Medulla oblongata (tissue), 1 donor: ENCODE data around the gene CMSS1.

Experiments used
- DNase-seq: peaks from one replicate; pipeline ENCODE4 v3.0.0-alpha.2; 2015; ENCODE audit errors: extremely low spot score

Gene CMSS1

GRCh38 chr3:99903869-99904268, 86.2 kb downstream of the CMSS1 start:
- no peak for DNase-seq

- DNase-seq: no peak
Observed at GRCh38 chr3:99907959-99908544, 90.4 kb downstream of the CMSS1 start.

GRCh38 chr3:99909714-99910495, 92.2 kb downstream of the CMSS1 start:
- no peak for DNase-seq

GRCh38 chr3:99910752-99911290, 93.2 kb downstream of the CMSS1 start:
- DNase-seq: no peak

- no peak for DNase-seq
Observed at GRCh38 chr3:99911433-99911832, 93.8 kb downstream of the CMSS1 start.

GRCh38 chr3:99915906-99916432, 98.3 kb downstream of the CMSS1 start:
- DNase-seq: no peak

GRCh38 chr3:99918715-99919114, 101.1 kb downstream of the CMSS1 start:
- DNase-seq: no peak

- DNase-seq: no peak
Observed at GRCh38 chr3:99919694-99920093, 102.0 kb downstream of the CMSS1 start.

GRCh38 chr3:99920481-99921376, 103.1 kb downstream of the CMSS1 start:
- DNase-seq: peak; percentile 38

- DNase-seq: no peak
Observed at GRCh38 chr3:99921377-99921695, 103.7 kb downstream of the CMSS1 start.

- DNase-seq: no peak
Observed at GRCh38 chr3:99921986-99922385, 104.3 kb downstream of the CMSS1 start.

- DNase-seq: no peak
Observed at GRCh38 chr3:99923873-99924272, 106.2 kb downstream of the CMSS1 start.

- peak; percentile 27 for DNase-seq
Observed at GRCh38 chr3:99925584-99926230, 108.0 kb downstream of the CMSS1 start.

GRCh38 chr3:99927671-99928457, 110.2 kb downstream of the CMSS1 start:
- no peak for DNase-seq

GRCh38 chr3:99928771-99929744, 111.4 kb downstream of the CMSS1 start:
- DNase-seq: no peak

- DNase-seq: peak; percentile 29
Observed at GRCh38 chr3:99929745-99930139, 112.1 kb downstream of the CMSS1 start.

GRCh38 chr3:99931059-99931458, 113.4 kb downstream of the CMSS1 start:
- DNase-seq: no peak

- DNase-seq: no peak
Observed at GRCh38 chr3:99933971-99934750, 116.5 kb downstream of the CMSS1 start.
